Loucy (cell line): Measurements from ENCODE around the gene H6PD.
A peak's percentile ranks its signal among the peaks of the same experiment; 100 is the strongest.

ENCODE experiments used
- H2AFZ ChIP-seq: fragments of 200-600 bp; sonication (generic); 2 replicates; pipeline ENCODE4 v1.6.0; 2016; ENCODE audit warnings: antibody characterized with exemption, mild to moderate bottlenecking, low read length, moderate library complexity
- H3F3A ChIP-seq: fragments of 200-600 bp; 2 replicates; pipeline ENCODE4 v1.6.0; 2016; ENCODE audit warnings: antibody characterized with exemption, low read depth, mild to moderate bottlenecking
- H3K27me3 ChIP-seq: fragments of 200-600 bp; sonication (generic); 2 replicates; pipeline ENCODE4 v1.6.1; 2014; ENCODE audit warnings: low read length, mild to moderate bottlenecking; ENCODE audit not compliant: insufficient read depth, poor library complexity, severe bottlenecking
- H3K36me3 ChIP-seq: fragments of 200-600 bp; sonication (generic); 2 replicates; pipeline ENCODE4 v1.6.1; 2016; ENCODE audit warnings: low read length; ENCODE audit not compliant: insufficient read depth
- H3K4me1 ChIP-seq: fragments of 200-600 bp; sonication (generic); 2 replicates; pipeline ENCODE4 v1.5.1; 2014; ENCODE audit warnings: low read length, mild to moderate bottlenecking; ENCODE audit not compliant: insufficient read depth, poor library complexity, severe bottlenecking
- H3K4me2 ChIP-seq: fragments of 200-600 bp; sonication (generic); 2 replicates; pipeline ENCODE4 v1.6.0; 2014; ENCODE audit warnings: antibody characterized with exemption, low read length, low read depth, mild to moderate bottlenecking; ENCODE audit not compliant: poor library complexity, severe bottlenecking
- H3K4me3 ChIP-seq: fragments of 200-600 bp; sonication (generic); 2 replicates; pipeline ENCODE4 v1.5.1; 2014; ENCODE audit warnings: low read length, mild to moderate bottlenecking, mixed read lengths; ENCODE audit not compliant: poor library complexity, severe bottlenecking
- H3K79me2 ChIP-seq: fragments of 200-600 bp; sonication (generic); 2 replicates; pipeline ENCODE4 v1.6.1; 2014; ENCODE audit warnings: low read length; ENCODE audit not compliant: insufficient read depth
- H3K9ac ChIP-seq: fragments of 200-600 bp; sonication (generic); 2 replicates; pipeline ENCODE4 v1.6.0; 2014; ENCODE audit warnings: mild to moderate bottlenecking, low read depth, low read length, moderate library complexity; ENCODE audit not compliant: poor library complexity, severe bottlenecking
- H3K9me2 ChIP-seq: fragments of 200-600 bp; sonication (generic); replicated peaks from 2 replicates; pipeline ENCODE4 v1.6.1; 2016; ENCODE audit warnings: low read depth, low read length, mixed read lengths
- H3K9me3 ChIP-seq: fragments of 200-600 bp; sonication (generic); 2 replicates; pipeline ENCODE4 v1.6.1; 2014; ENCODE audit warnings: mild to moderate bottlenecking, antibody characterized with exemption, low read length, low read depth; ENCODE audit not compliant: insufficient read depth
- H4K20me1 ChIP-seq: fragments of 200-600 bp; sonication (generic); 2 replicates; pipeline ENCODE4 v1.6.0; 2014; ENCODE audit warnings: antibody characterized with exemption, low read length, mild to moderate bottlenecking; ENCODE audit not compliant: insufficient read depth, poor library complexity, severe bottlenecking
- CTCF ChIP-seq: fragments of 200-600 bp; sonication (generic); conservative IDR thresholded peaks from 2 replicates; pipeline ENCODE4 v1.5.1; 2014; ENCODE audit warnings: mild to moderate bottlenecking, antibody characterized with exemption, low read length
- EZH2phosphoT487 ChIP-seq: fragments of 200-600 bp; IDR thresholded peaks from 2 replicates; pipeline ENCODE4 v1.6.1; 2018; ENCODE audit warnings: antibody characterized with exemption, mild to moderate bottlenecking, moderate library complexity, borderline replicate concordance

H6PD gene

GRCh38 chr1:9271861-9272595 is 37.5 kb downstream of the H6PD start:
- H3K4me1 ChIP-seq, result peaks cover 12% of the 10 kb centered on the region
- H3K4me3 ChIP-seq, result no peak overlapping the region
- no peaks in the 10 kb centered on the region for H4K20me1 ChIP-seq
- H2AFZ ChIP-seq, result no peak overlapping the region
- no peaks in the 10 kb centered on the region for H3F3A ChIP-seq
- H3K79me2 ChIP-seq, result no peaks in the 10 kb centered on the region
- no peaks in the 10 kb centered on the region for H3K9me3 ChIP-seq
- no peak overlapping the region for H3K4me2 ChIP-seq
- H3K9ac ChIP-seq, result no peak overlapping the region
- no peaks in the 10 kb centered on the region for H3K27me3 ChIP-seq
- TF ChIP-seq EZH2phosphoT487 (no peak), CTCF (no peak)
- H3K36me3 ChIP-seq, result peaks cover 20% of the 10 kb centered on the region; the same call in 1 of the 2 replicates
- no peaks in the 10 kb centered on the region for H3K9me2 ChIP-seq

GRCh38 chr1:9273177-9273576 is 38.6 kb downstream of the H6PD start:
- peaks cover 12% of the 10 kb centered on the region; the same call in 1 of the 2 replicates for H3K36me3 ChIP-seq
- no peak overlapping the region for H2AFZ ChIP-seq
- H3K9ac ChIP-seq, result no peak overlapping the region
- H3K9me2 ChIP-seq, result no peaks in the 10 kb centered on the region
- H3F3A ChIP-seq, result no peaks in the 10 kb centered on the region
- H3K9me3 ChIP-seq, result 0 out of 2 replicates have a peak, but pooled peaks cover 3% of the 10 kb centered on the region
- H3K27me3 ChIP-seq, result no peaks in the 10 kb centered on the region
- TF ChIP-seq EZH2phosphoT487 (no peak), CTCF (no peak)
- no peak overlapping the region for H3K4me2 ChIP-seq
- no peaks in the 10 kb centered on the region for H3K79me2 ChIP-seq
- H3K4me1 ChIP-seq, result peaks cover 12% of the 10 kb centered on the region
- H4K20me1 ChIP-seq, result no peaks in the 10 kb centered on the region
- H3K4me3 ChIP-seq, result no peak overlapping the region

- no peaks in the 10 kb centered on the region for H3K27me3 ChIP-seq
- H2AFZ ChIP-seq, result no peak overlapping the region
- H3F3A ChIP-seq, result no peaks in the 10 kb centered on the region
- no peaks in the 10 kb centered on the region for H3K9me2 ChIP-seq
- H3K9me3 ChIP-seq, result 0 out of 2 replicates have a peak, but pooled peaks cover 3% of the 10 kb centered on the region
- no peak for TF ChIP-seq CTCF
- no peaks in the 10 kb centered on the region for H4K20me1 ChIP-seq
- H3K4me2 ChIP-seq, result peak overlapping the region; percentile 58
- H3K4me3 ChIP-seq, result no peak overlapping the region
- H3K9ac ChIP-seq, result no peak overlapping the region
- no peaks in the 10 kb centered on the region for H3K79me2 ChIP-seq
- peaks cover 26% of the 10 kb centered on the region for H3K4me1 ChIP-seq
- no peaks in the 10 kb centered on the region; the same call in 1 of the 2 replicates for H3K36me3 ChIP-seq
Measured at GRCh38 chr1:9275161-9275560, 40.6 kb downstream of the H6PD start.
